Measurements from ENCODE around the gene FAP. TPM values are rescaled to one million over a fixed set of nuclear protein-coding genes. Genes with fewer than 3 reads are reported as not detected.

Gene FAP
- total and polyA plus RNA-seq, 2 experiments from 2014 or later = 38.1 to 67.8 TPM

- no peaks in the 10 kb centered on the region for H3K9me2 ChIP-seq (replicated peaks; ENCODE audit: insufficient read depth)
- WGBS (ENCODE audit: low lambda C conversion rate, missing lambda C conversion rate) = 100% methylated on average over 1 of the region's 1 CpG
- H3K4me2 ChIP-seq = no peak overlapping the region
- H3K36me3 ChIP-seq (replicated peaks; ENCODE audit: insufficient read depth, low read depth) = no peaks in the 10 kb centered on the region
- H2AFZ ChIP-seq = no peak overlapping the region
- H4K20me1 ChIP-seq (ENCODE audit: insufficient read depth, poor library complexity, severe bottlenecking) = no peaks in the 10 kb centered on the region
- H3K27ac ChIP-seq = no peak overlapping the region
- no peak overlapping the region for H3K4me3 ChIP-seq
- H3K27me3 ChIP-seq = no peaks in the 10 kb centered on the region
- DNase-seq (ENCODE audit: low spot score) = no peak
- TF ChIP-seq CTCF (IDR thresholded peaks at IDR 0.05; ENCODE audit: poor library complexity) (no peak), EZH2 (IDR thresholded peaks at IDR 0.05; ENCODE audit: borderline replicate concordance) (no peak), EZH2phosphoT487 (IDR thresholded peaks at IDR 0.05; ENCODE audit: low read depth, severe bottlenecking, unreplicated experiment) (no peak)
- no peaks in the 10 kb centered on the region for H3K9me3 ChIP-seq (ENCODE audit: low read depth)
- H3K4me1 ChIP-seq (ENCODE audit: insufficient read depth) = no peaks in the 10 kb centered on the region
- no peaks in the 10 kb centered on the region for H3K79me2 ChIP-seq
These were observed 23.2 kb upstream of the FAP start for GRCh38 chr2:162266460-162266760.

GRCh38 chr2:162265666-162266459 lies 22.6 kb upstream of the FAP start:
- Histone ChIP-seq H3K27me3 (no peaks in the 10 kb centered on the region), H4K20me1 (ENCODE audit: insufficient read depth, poor library complexity, severe bottlenecking) (no peaks in the 10 kb centered on the region), H3K9me3 (ENCODE audit: low read depth) (no peaks in the 10 kb centered on the region), H3K4me3 (no peak overlapping the region), H3K4me1 (ENCODE audit: insufficient read depth) (no peaks in the 10 kb centered on the region), H3K9me2 (replicated peaks; ENCODE audit: insufficient read depth) (no peaks in the 10 kb centered on the region), H3K36me3 (replicated peaks; ENCODE audit: insufficient read depth, low read depth) (no peaks in the 10 kb centered on the region), H3K4me2 (no peak overlapping the region), H3K27ac (no peak overlapping the region), H2AFZ (no peak overlapping the region), H3K79me2 (no peaks in the 10 kb centered on the region)
- DNase-seq (ENCODE audit: low spot score) = no peak
- 90% methylated on average over 7 of the region's 7 CpGs for WGBS (ENCODE audit: low lambda C conversion rate, missing lambda C conversion rate)
- TF ChIP-seq EZH2phosphoT487 (IDR thresholded peaks at IDR 0.05; ENCODE audit: low read depth, severe bottlenecking, unreplicated experiment) = no peak

- H4K20me1 ChIP-seq (ENCODE audit: insufficient read depth, poor library complexity, severe bottlenecking) = no peaks in the 10 kb centered on the region
- no peak overlapping the region for H2AFZ ChIP-seq
- H3K79me2 ChIP-seq = no peaks in the 10 kb centered on the region
- no peaks in the 10 kb centered on the region for H3K9me2 ChIP-seq (replicated peaks; ENCODE audit: insufficient read depth)
- TF ChIP-seq EZH2 (IDR thresholded peaks at IDR 0.05; ENCODE audit: borderline replicate concordance) (no peak), CTCF (IDR thresholded peaks at IDR 0.05; ENCODE audit: poor library complexity) (no peak), EZH2phosphoT487 (IDR thresholded peaks at IDR 0.05; ENCODE audit: low read depth, severe bottlenecking, unreplicated experiment) (no peak)
- no peaks in the 10 kb centered on the region for H3K36me3 ChIP-seq (replicated peaks; ENCODE audit: insufficient read depth, low read depth)
- no peak overlapping the region for H3K4me2 ChIP-seq
- no peak overlapping the region for H3K4me3 ChIP-seq
- 85% methylated on average over 4 of the region's 4 CpGs for WGBS (ENCODE audit: low lambda C conversion rate, missing lambda C conversion rate)
- no peak overlapping the region for H3K27ac ChIP-seq
- no peaks in the 10 kb centered on the region for H3K27me3 ChIP-seq
- no peaks in the 10 kb centered on the region for H3K4me1 ChIP-seq (ENCODE audit: insufficient read depth)
- no peaks in the 10 kb centered on the region for H3K9me3 ChIP-seq (ENCODE audit: low read depth)
- no peak for DNase-seq (ENCODE audit: low spot score)
These were observed 18.0 kb upstream of the FAP start for GRCh38 chr2:162261032-162261945.

- H2AFZ ChIP-seq = no peak overlapping the region
- 80% methylated on average over 2 of the region's 2 CpGs for WGBS (ENCODE audit: low lambda C conversion rate, missing lambda C conversion rate)
- TF ChIP-seq EZH2 (IDR thresholded peaks at IDR 0.05; ENCODE audit: borderline replicate concordance) (no peak), EZH2phosphoT487 (IDR thresholded peaks at IDR 0.05; ENCODE audit: low read depth, severe bottlenecking, unreplicated experiment) (no peak), CTCF (IDR thresholded peaks at IDR 0.05; ENCODE audit: poor library complexity) (no peak)
- no peak overlapping the region for H3K4me2 ChIP-seq
- no peaks in the 10 kb centered on the region for H3K36me3 ChIP-seq (replicated peaks; ENCODE audit: insufficient read depth, low read depth)
- no peaks in the 10 kb centered on the region for H3K9me2 ChIP-seq (replicated peaks; ENCODE audit: insufficient read depth)
- no peaks in the 10 kb centered on the region for H3K9me3 ChIP-seq (ENCODE audit: low read depth)
- H3K27me3 ChIP-seq = no peaks in the 10 kb centered on the region
- no peaks in the 10 kb centered on the region for H3K4me1 ChIP-seq (ENCODE audit: insufficient read depth)
- DNase-seq (ENCODE audit: low spot score) = no peak
- H3K79me2 ChIP-seq = no peaks in the 10 kb centered on the region
- H4K20me1 ChIP-seq (ENCODE audit: insufficient read depth, poor library complexity, severe bottlenecking) = no peaks in the 10 kb centered on the region
- H3K4me3 ChIP-seq = no peak overlapping the region
- no peak overlapping the region for H3K27ac ChIP-seq
These were observed 15.4 kb upstream of the FAP start for GRCh38 chr2:162258686-162259085.

Data from hepatocyte (in vitro differentiated cells).